ENCODE measurements around the gene BRCC3. TPM values are rescaled to one million over a fixed set of nuclear protein-coding genes. Genes with fewer than 3 reads are reported as not detected.
A peak's percentile ranks its signal among the peaks of the same experiment; 100 is the strongest.

The BRCC3 gene
- total RNA-seq (10 to 100 TPM; 18.3 to 19.5 TPM), polyA plus RNA-seq (10 to 100 TPM; 17.0 to 25.7 (median 17.4) TPM), total RNA-seq (12.4 to 28.8 (median 24.5) reads per million in 6 experiments)

DNA sequence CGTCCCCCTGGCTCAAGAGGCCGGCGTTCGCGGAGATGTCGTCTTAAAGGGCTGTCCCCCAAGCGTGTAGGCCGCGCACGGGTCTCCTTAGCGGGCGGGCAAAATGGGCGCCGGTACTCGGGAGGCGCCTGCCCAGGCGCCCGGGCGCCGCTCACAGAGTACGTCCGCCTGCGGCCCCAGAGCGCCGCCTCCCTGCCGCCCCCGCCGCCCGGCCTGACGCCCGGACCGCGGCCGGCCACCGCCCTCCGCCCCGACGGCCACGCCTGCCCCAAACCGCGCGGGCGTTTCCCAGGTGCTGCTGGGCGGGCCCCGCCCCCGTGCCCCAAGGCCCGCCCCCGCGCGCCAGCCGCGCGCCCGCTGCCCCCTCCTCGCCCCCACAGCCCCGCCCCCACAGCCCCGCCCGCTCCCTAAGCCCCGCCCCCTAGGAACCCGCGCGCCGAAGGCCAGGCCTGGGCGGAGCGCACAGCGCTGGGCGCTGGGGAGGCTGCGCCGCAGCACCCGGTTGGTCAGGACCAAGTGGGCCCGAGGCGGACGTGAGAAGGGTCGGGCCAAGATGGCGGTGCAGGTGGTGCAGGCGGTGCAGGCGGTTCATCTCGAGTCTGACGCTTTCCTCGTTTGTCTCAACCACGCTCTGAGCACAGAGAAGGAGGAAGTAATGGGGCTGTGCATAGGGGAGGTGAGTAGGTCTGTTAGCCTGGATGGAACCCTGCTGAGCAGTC is at the start of gene BRCC3, which contains the start of the genes CMC4 and MTCP1:
TSS of gene BRCC3 (plus strand) at position 534 of the 719 bp plus-strand sequence. CDS start at position 554, 20 bp downstream.
TSS of gene CMC4 (minus strand) at position 162 of the 719 bp plus-strand sequence. CDS start 7,113 bp downstream, outside the sequence.
TSS of gene MTCP1 (minus strand) at position 162 of the 719 bp plus-strand sequence. CDS start 5,126 bp downstream, outside the sequence.
- POLR2A ChIA-PET: interaction anchor here (0.8 to 1.5 kb wide), 6 partner anchors 44 to 146 kb away, joined by 3 to 12 read pairs (median 3); partner anchors contain the start of gene FUNDC2

DNA sequence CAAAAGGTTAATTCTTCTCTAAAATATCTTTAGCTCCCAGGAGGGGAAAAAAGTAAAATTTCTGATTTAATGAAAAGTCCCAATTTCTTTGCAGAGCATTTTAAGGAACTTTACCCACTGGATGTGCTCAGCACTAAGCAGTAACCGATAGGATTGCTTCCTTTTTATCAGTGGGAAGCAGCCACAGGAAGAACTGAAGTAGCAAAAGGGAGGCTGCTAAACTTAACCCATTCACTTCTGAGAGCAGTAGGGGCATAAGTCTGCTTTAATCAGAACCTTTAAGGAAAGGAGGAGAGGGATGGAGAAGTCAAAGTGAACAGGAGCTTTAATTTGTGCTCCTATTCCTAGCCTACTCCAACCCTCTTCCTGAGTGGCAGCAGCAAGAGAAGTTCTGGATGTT is 48.7 kb upstream of the BRCC3 start, which contains the start of gene F8:
TSS of gene F8 (minus strand) at position 139 of the 400 bp plus-strand sequence. CDS start 171 bp downstream, outside the sequence.
- H3K4me1 Mint-ChIP-seq: peaks cover 0 to 4% (median under 1%) of the 10 kb centered on the region in 4 donors
- H3K27ac Mint-ChIP-seq: no peak within 1 kb of the TSS

More for the DNA sequence above, at the start of gene BRCC3, which contains the start of the genes CMC4 and MTCP1:
- H3K4me1 Mint-ChIP-seq: peaks cover 27 to 60% (median 54%) of the 10 kb centered on the region in 4 donors
- H3K27me3 Mint-ChIP-seq: no peaks in the 10 kb centered on the region
- peaks cover 0 to 30% (median 0%) of the 10 kb centered on the region in 3 donors for H3K36me3 Mint-ChIP-seq
- ATAC-seq (peak; percentile 80 to 91), DNase-seq (peak; percentile 55 to 87 (median 72))
- peak within 1 kb of the TSS; percentile 80 to 94 (median 90) for H3K4me3 Mint-ChIP-seq
- peak within 1 kb of the TSS; percentile 80 to 97 (median 95) for H3K27ac Mint-ChIP-seq
- H3K9me3 Mint-ChIP-seq: no peaks in the 10 kb centered on the region

DNA sequence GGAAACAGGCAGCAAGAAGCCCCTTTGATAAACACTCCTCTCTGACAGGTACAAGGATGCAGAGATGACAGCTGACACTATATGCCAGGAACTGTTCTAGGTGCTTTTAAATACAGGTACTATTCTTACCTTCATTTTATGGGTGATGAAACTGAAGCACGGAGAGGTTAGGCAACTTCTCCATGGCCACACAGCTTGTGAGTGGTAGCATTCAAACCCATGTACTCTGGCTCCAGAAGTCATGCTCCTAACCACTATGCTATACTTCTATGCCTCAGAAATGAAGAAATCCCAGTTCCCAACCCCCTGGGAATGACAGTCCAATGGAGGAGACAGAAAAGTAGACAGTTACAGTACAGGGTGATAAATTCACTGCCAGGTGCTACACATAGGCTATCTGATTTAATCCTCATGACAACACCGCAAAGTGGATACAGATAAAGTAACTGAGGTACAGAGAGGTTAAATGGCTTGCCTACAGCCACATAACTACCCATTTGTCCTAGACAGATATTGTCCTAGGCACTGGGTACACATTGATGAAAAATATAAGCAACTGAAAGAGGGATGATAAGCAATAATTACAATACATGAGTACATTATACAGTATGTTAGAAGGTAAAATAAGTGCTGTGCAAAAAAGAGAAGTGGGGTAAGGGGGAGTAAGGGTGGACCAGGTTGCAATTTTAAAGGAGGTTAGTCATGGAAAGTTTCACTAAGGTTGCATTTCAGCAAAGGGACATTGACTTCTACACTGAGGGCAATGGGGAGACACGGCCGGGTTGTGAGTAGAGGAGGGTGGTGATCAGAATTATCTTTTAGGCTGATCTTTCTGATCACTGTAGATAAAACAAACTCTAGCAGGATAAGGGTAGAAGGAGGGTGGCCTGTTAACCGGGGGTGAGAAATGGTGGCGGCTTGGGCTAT is 47.1 kb upstream of the BRCC3 start:
- no peak for DNase-seq
- Mint-ChIP-seq H3K4me3 (peak overlapping the region in 1 of 10 donors; percentile 30), H3K27me3 (no peaks in the 10 kb centered on the region), H3K36me3 (no peaks in the 10 kb centered on the region), H3K9me3 (no peaks in the 10 kb centered on the region), H3K27ac (peak overlapping the region in 4 of 10 donors; percentile 4 to 41 (median 11)), H3K4me1 (peaks cover 7 to 17% (median 10%) of the 10 kb centered on the region in 4 donors)
- POLR2A ChIA-PET: no interaction called here
- ATAC-seq: no peak

More for the DNA sequence above, 48.7 kb upstream of the BRCC3 start, which contains the start of gene F8:
- Mint-ChIP-seq H3K4me3 (no peak within 1 kb of the TSS), H3K36me3 (no peaks in the 10 kb centered on the region), H3K27me3 (no peaks in the 10 kb centered on the region), H3K9me3 (no peaks in the 10 kb centered on the region)
- ATAC-seq (no peak), DNase-seq (no peak)
- POLR2A ChIA-PET: no interaction called here

DNA sequence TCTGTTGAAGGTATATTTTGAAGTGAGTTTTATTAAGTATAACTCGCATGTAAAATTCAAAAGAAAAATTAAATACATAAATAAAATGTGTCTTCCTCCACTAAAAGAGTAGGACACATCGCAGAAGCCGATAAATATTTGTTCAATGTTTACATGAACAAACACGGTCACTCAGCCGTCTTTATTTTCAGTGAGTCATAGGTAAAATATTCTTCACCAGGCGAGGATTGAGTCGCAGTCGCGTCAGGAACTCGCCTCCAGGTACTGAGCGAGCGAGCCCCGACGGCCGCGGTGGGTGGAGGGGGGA is 44.9 kb upstream of the BRCC3 start:
- Mint-ChIP-seq H3K9me3 (no peaks in the 10 kb centered on the region), H3K27ac (peak overlapping the region; percentile 80 to 98 (median 94)), H3K36me3 (peaks cover 0 to 3% (median 0%) of the 10 kb centered on the region in 3 donors), H3K4me3 (peak overlapping the region; percentile 72 to 88 (median 82)), H3K4me1 (peaks cover 8 to 27% (median 15%) of the 10 kb centered on the region in 4 donors), H3K27me3 (no peaks in the 10 kb centered on the region)
- POLR2A ChIA-PET: interaction anchor here (0.7 to 1.4 kb wide), 9 partner anchors 9 to 190 kb away, joined by 3 to 12 read pairs (median 4); partner anchors contain the start of gene BRCC3
- ATAC-seq (no peak), DNase-seq (no peak)

DNA sequence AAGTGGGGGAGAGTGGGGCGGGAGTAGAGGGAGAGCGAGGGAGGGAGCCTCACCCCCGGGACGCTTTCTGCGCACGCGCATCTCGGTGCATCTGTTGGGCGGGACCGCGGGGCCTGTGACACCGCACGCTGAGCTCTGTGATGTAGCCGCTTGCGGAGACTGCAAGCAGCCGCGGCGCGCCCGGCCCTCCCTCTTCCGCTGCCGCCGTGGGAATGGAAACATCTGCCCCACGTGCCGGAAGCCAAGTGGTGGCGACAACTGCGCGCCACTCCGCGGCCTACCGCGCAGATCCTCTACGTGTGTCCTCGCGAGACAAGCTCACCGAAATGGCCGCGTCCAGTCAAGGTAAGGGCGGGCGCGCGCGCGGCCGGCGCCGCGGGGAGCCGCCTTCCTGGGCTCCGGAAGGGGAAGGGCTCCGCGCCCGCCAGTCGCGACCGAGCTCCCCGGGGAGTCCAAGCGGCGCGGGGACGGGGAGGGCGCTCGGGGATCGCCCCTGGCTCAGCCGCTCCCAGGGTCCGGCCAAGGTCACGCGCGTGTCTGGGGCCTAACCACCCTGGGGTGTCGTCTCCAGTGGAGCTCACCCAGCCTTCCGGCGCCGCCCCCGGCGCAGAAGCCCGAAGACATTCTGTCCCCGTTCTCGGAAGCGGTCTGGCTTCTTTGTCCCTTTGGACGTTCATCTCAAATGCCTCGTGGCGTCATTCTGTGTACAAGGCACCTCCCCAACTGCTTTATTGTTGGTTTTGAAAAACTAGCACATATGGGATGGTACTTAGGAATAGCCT is 44.4 kb upstream of the BRCC3 start, which contains the start of gene FUNDC2:
TSS of gene FUNDC2 (plus strand) at position 118 of the 782 bp plus-strand sequence. CDS start at position 213, 95 bp downstream.
- DNase-seq: peak; percentile 79 to 97 (median 93)
- Mint-ChIP-seq H3K4me3 (peak within 1 kb of the TSS; percentile 82 to 92 (median 88)), H3K4me1 (peaks cover 8 to 30% (median 16%) of the 10 kb centered on the region in 4 donors), H3K27me3 (no peaks in the 10 kb centered on the region), H3K27ac (peak within 1 kb of the TSS; percentile 87 to 98 (median 96)), H3K36me3 (peaks cover 0 to 3% (median 0%) of the 10 kb centered on the region in 3 donors), H3K9me3 (no peaks in the 10 kb centered on the region)
- POLR2A ChIA-PET: interaction anchor here (0.7 to 1.4 kb wide), 9 partner anchors 9 to 190 kb away, joined by 3 to 12 read pairs (median 4); partner anchors contain the start of gene BRCC3
- peak; percentile 86 to 92 for ATAC-seq

DNA sequence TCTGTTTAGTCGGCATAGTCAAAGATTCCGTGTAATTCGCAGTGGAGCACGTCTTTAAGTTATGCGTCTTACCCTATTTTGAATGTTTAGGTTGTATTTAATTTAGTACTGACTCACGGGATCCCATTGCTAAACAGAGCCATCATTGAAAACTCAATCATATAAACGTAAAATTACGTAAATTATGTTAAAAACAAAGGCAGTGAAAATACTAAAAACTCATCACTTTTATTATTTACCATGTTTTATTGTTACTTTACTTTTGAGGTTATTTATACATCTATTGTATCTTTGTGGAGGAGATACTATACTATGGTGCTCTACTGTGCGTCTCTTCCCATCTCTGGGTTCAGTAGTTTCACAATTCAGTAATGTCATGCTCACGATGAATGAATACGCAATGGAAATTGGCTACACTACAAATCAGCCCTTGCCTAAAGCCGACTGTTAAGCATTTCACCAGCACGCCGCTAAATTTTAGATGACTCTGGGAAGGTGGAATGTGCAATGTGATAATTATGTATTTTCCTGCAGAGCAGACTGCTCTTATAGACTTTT is 43.7 kb upstream of the BRCC3 start:
- Mint-ChIP-seq H3K4me1 (peaks cover 8 to 32% (median 16%) of the 10 kb centered on the region in 4 donors), H3K36me3 (peaks cover 0 to 3% (median 0%) of the 10 kb centered on the region in 3 donors), H3K27ac (peak overlapping the region; percentile 87 to 97 (median 96)), H3K9me3 (no peaks in the 10 kb centered on the region), H3K4me3 (peak overlapping the region; percentile 82 to 92 (median 88)), H3K27me3 (no peaks in the 10 kb centered on the region)
- POLR2A ChIA-PET: interaction anchor here (1.1 to 1.4 kb wide), 7 partner anchors 10 to 189 kb away, joined by 3 to 12 read pairs (median 6); partner anchors contain the start of gene BRCC3
- no peak for ATAC-seq
- peak in 5 of 10 donors; percentile 0 to 25 (median 10) for DNase-seq

DNA sequence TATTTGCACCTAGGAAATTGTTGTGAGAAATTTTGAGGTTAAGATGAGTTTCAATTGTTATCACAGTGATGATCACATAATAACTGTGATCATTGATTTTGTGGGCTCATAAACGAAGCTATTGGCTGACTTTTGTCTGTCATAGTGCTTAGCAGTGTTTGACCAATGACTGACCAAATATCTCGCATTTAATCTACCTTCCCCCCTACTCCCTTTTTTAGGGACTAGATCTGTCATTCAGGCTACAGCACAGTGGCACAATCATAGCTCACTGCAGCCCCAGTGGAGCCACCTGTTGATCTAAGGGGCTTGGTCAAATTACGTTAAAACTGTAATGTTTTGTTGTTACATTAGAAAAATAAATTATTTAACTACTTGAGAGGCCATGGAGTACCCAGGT is 43.2 kb upstream of the BRCC3 start:
- POLR2A ChIA-PET: no interaction called here
- no peak for DNase-seq
- peaks cover 0 to 3% (median 0%) of the 10 kb centered on the region in 3 donors for H3K36me3 Mint-ChIP-seq

DNA sequence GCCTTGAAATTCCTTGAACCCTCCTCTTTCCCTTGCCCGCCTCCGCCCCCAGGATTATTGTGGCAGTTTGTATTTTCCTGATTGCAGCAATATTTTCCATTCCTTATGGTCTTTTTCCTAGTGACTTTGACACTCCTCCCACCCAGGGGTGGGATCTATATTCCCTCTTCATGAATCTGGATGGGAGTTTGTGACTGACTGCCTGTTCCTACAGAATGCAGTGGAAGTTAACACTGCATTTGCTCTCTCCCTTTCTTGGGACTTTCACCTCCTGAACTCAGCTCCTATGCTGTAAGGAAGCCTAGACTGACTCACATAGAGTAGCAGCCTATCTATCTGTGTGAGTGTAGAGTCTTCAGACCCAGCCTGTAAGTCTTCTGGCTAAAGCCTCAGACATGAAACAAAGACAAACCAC is 42.4 kb upstream of the BRCC3 start:
- H3K9me3 Mint-ChIP-seq: no peaks in the 10 kb centered on the region
- H3K27me3 Mint-ChIP-seq: no peaks in the 10 kb centered on the region
- H3K36me3 Mint-ChIP-seq: peaks cover 0 to 4% (median 0%) of the 10 kb centered on the region in 3 donors
- peak overlapping the region in 8 of 10 donors; percentile 33 to 90 (median 42) for H3K4me3 Mint-ChIP-seq
- peak overlapping the region in 6 of 10 donors; percentile 3 to 97 (median 65) for H3K27ac Mint-ChIP-seq
- POLR2A ChIA-PET: no interaction called here
- peaks cover 8 to 34% (median 18%) of the 10 kb centered on the region in 4 donors for H3K4me1 Mint-ChIP-seq
- ATAC-seq (no peak), DNase-seq (no peak)

More for the DNA sequence above, 43.2 kb upstream of the BRCC3 start:
- Mint-ChIP-seq H3K27ac (peak overlapping the region; percentile 25 to 97 (median 92)), H3K4me1 (peaks cover 8 to 34% (median 16%) of the 10 kb centered on the region in 4 donors), H3K4me3 (peak overlapping the region; percentile 82 to 92 (median 88)), H3K27me3 (no peaks in the 10 kb centered on the region), H3K9me3 (no peaks in the 10 kb centered on the region)
- ATAC-seq: no peak

DNA sequence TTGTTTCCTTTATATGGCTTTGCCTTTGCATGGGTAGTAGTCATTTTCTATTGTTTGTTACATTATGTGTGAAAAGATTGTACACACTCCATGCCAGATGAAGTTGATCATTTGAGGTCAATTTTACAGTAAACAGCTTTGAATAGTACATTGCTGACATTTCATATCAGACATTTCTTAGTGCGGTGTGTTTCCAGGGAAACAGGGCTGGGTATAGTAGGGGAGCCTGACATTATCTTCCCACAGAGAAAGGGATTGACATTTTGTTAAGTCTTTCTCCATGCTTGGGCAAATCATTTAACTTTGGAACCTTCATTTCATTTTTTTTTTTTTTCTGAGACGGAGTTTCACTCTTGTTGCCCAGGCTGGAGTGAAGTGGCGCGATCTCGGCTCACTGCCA is 39.7 kb upstream of the BRCC3 start:
- Mint-ChIP-seq H3K36me3 (peaks cover 14 to 30% (median 19%) of the 10 kb centered on the region in 3 donors), H3K4me1 (peaks cover 8 to 35% (median 18%) of the 10 kb centered on the region in 4 donors), H3K4me3 (no peak overlapping the region), H3K27me3 (no peaks in the 10 kb centered on the region), H3K27ac (no peak overlapping the region), H3K9me3 (peaks cover 0 to 15% (median 0%) of the 10 kb centered on the region in 9 donors)
- no peak for DNase-seq
- POLR2A ChIA-PET: interaction anchor here (0.7 kb wide), 1 partner anchor 29 kb away, joined by 4 read pairs; no protein-coding TSS in a partner anchor
- ATAC-seq: no peak

DNA sequence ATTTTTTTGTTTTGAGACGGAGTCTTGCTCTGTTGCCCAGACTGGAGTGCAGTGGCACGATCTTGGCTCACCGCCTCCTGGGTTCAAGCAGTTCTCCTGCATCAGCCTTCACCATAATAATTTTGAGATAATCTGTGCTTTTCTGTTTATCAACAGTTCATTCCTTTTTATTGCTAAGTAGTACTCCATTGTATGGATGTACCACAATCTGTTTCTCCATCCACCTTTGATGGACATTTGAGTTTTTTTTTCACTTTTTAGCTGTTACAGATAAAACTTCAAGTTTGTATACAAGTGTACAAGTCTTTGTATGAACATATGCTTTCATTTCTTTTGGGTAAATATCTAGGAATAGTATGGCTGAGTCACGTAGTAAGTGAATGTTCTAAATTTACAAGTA is 35.6 kb upstream of the BRCC3 start:
- H3K27ac Mint-ChIP-seq: no peak overlapping the region
- H3K9me3 Mint-ChIP-seq: peaks cover 0 to 25% (median 0%) of the 10 kb centered on the region in 9 donors
- DNase-seq (no peak), ATAC-seq (no peak)
- peaks cover 23 to 56% (median 24%) of the 10 kb centered on the region in 3 donors for H3K36me3 Mint-ChIP-seq
- H3K4me1 Mint-ChIP-seq: peaks cover 5 to 41% (median 25%) of the 10 kb centered on the region in 4 donors
- no peaks in the 10 kb centered on the region for H3K27me3 Mint-ChIP-seq
- no peak overlapping the region for H3K4me3 Mint-ChIP-seq
- POLR2A ChIA-PET: no interaction called here

All from naive thymus-derived CD8-positive, alpha-beta T cell (primary cell).